Breast epithelium (tissue), 4 donors: Measurements from ENCODE around the gene ASB2. TPM values are rescaled to one million over a fixed set of nuclear protein-coding genes. Genes with fewer than 3 reads are reported as not detected.

Source experiments
- DNase-seq, 2 donors: peaks; one replicate each; pipeline ENCODE4 v3.0.0-alpha.2; 2019; ENCODE audit warnings: low spot score in 2 of 2
- H3K27ac ChIP-seq, 2 donors: fragments of 200-600 bp; sonication (generic) in 1 of 2; one replicate each; pipeline ENCODE4 v1.5.1; 2016 to 2019; ENCODE audit warnings: mild to moderate bottlenecking in 1 of 2
- H3K27me3 ChIP-seq, 2 donors: fragments of 200-600 bp; sonication (generic) in 1 of 2; one replicate each; pipeline versions ENCODE4 v1.5.1 to v1.6.0; 2017 to 2019; ENCODE audit warnings: control low read depth in 1 of 2, mild to moderate bottlenecking in 1 of 2
- H3K36me3 ChIP-seq: fragments of 200-600 bp; one replicate; pipeline ENCODE4 v1.5.1; 2019
- H3K4me1 ChIP-seq, 2 donors: fragments of 200-600 bp; sonication (generic); one replicate each; pipeline ENCODE4 v1.5.1; 2016 to 2019; ENCODE audit warnings: control low read depth in 1 of 2
- H3K4me3 ChIP-seq, 3 donors: fragments of 200-600 bp; sonication (generic); 1 replicate in 2 of 3; 2 replicates in 1 of 3; pipeline ENCODE4 v1.5.1; 2016 to 2019; ENCODE audit warnings: mild to moderate bottlenecking in 3 of 3, moderate library complexity in 2 of 3
- H3K9me3 ChIP-seq, 2 donors: fragments of 200-600 bp; sonication (generic) in 1 of 2; one replicate each; pipeline ENCODE4 v1.5.1; 2016 to 2019; ENCODE audit warnings: control low read depth in 1 of 2
- POLR2A ChIP-seq: fragments of 450-650 bp; IDR thresholded peaks from one replicate; pipeline ENCODE4 v1.6.1; 2016; ENCODE audit warnings: antibody characterized with exemption, mild to moderate bottlenecking, moderate library complexity
- POLR2AphosphoS5 ChIP-seq, 3 donors: sonication (generic); formaldehyde crosslinking; IDR thresholded peaks; one replicate each; pipeline ENCODE4 v1.6.1; 2017; ENCODE audit warnings: antibody characterized with exemption in 3 of 3
- intact Hi-C: fragments of 100-400 bp; cut with DNase I; formaldehyde crosslinking; loops from one replicate; pipeline ENCODE4 v1.15.1; 2023; ENCODE audit warnings: low total_unique reads
- total RNA-seq, 3 donors: library from RNA; depleted of rRNA; stranded (reverse); fragments of >200 nt; gene quantifications; one replicate each; pipeline ENCODE4 v1.1.0, GENCODE V29; 2016
- TF ChIP-seq, protein P1 (sequence below), 3 donors: fragments of 450-650 bp; IDR thresholded peaks; one replicate each; pipeline ENCODE4 v1.5.1; 2016 to 2017; ENCODE audit warnings: antibody characterized with exemption in 3 of 3, mild to moderate bottlenecking in 3 of 3, moderate library complexity in 3 of 3

Gene ASB2
- total RNA-seq, 3 donors from 2014 or later, result 1.3 to 2.0 TPM; not detected in 1

DNA sequence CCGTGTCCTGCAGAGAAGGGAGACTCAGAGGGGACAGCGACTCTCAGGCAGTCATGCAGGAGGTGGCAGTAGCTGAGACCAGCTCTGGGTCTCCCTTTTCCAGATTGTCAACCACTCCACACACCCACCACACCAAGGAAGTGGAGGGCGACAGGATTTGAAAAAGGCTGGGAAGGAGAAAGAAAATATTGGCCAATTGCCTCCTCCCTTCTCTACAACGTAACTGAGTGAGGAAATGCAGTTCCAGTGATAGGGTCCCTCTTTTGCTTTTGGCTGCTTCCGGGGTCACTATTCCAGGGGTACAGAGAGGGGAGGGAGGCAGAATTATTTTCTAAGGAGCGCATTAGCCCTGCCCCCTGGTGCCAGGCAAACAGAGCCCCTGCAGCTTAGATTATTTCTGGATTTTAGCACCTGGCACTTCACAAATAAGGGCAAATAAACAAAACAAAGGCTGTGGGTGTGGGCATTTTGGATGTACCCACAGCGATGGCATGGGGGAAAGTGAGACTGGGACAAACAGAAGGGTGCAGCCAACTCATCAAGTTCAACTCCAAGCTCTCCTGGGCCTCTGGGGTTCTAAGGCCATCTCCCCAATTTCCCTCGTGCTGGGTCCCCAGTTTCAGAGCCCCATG, 20.4 kb downstream of the ASB2 start:
- Histone ChIP-seq H3K27me3 (no peaks in the 10 kb centered on the region), H3K27ac (no peak overlapping the region), H3K4me1 (no peaks in the 10 kb centered on the region), H3K36me3 (no peaks in the 10 kb centered on the region), H3K9me3 (no peaks in the 10 kb centered on the region), H3K4me3 (no peak overlapping the region)
- DNase-seq, result no peak
- intact Hi-C loops, result no loop called here
- TF ChIP-seq, protein P1, sequence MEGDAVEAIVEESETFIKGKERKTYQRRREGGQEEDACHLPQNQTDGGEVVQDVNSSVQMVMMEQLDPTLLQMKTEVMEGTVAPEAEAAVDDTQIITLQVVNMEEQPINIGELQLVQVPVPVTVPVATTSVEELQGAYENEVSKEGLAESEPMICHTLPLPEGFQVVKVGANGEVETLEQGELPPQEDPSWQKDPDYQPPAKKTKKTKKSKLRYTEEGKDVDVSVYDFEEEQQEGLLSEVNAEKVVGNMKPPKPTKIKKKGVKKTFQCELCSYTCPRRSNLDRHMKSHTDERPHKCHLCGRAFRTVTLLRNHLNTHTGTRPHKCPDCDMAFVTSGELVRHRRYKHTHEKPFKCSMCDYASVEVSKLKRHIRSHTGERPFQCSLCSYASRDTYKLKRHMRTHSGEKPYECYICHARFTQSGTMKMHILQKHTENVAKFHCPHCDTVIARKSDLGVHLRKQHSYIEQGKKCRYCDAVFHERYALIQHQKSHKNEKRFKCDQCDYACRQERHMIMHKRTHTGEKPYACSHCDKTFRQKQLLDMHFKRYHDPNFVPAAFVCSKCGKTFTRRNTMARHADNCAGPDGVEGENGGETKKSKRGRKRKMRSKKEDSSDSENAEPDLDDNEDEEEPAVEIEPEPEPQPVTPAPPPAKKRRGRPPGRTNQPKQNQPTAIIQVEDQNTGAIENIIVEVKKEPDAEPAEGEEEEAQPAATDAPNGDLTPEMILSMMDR (IDR thresholded peaks at IDR 0.05), result no peak
- TF ChIP-seq POLR2AphosphoS5 (IDR thresholded peaks at IDR 0.05) (no peak), POLR2A (no peak)

DNA sequence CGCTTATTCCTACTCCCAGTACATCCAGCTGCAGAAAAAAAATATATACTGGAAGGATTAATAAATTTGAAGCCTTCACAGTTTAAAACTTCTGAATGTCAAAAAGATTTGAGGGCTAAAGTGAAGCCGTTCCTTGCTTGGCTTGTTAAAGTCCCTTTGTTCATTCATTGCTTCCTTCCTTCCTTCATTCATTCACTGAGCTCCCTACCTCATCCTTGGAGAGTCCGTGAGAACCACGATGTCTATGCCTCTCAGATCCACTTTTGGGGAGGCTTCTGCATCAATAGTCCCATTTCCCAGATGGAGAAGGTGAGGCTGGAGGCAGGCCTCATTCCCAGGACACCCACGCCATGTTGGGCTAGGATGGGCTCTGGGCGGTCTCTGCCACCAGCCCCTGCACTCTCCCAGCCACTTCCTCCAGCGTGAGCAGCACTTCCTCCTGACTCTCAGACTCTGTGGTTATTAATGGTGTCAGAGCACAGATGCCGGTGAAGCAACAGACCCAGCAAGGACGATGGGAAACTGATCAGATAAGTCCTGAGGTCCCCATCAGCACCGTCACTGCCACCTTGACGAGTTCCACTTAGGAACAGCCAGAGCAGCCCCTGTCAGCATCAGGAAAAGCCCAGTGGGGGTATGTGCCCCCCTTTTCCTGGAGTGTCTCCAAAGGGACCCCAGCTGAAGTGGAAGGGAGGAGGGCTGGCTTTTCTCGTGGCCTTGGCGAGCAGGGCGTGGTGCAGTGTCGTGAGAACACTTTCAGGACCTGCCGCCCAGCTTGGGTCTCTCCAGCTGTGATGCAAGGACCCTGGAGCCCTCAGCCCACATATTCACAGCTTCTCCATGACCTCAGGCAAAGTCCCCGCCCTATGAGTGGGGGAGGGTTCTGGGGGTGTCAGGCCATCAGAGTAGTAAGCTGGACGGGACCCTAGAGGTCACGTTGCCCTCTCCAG, 21.2 kb downstream of the ASB2 start:
- Histone ChIP-seq H3K4me3 (no peak overlapping the region), H3K9me3 (no peaks in the 10 kb centered on the region), H3K27me3 (no peaks in the 10 kb centered on the region), H3K27ac (no peak overlapping the region), H3K36me3 (no peaks in the 10 kb centered on the region), H3K4me1 (no peaks in the 10 kb centered on the region)
- DNase-seq, result no peak
- TF ChIP-seq POLR2AphosphoS5 (IDR thresholded peaks at IDR 0.05) (no peak), POLR2A (no peak)
- TF ChIP-seq, protein P1 (IDR thresholded peaks at IDR 0.05), result no peak
- intact Hi-C loops, result no loop called here

DNA sequence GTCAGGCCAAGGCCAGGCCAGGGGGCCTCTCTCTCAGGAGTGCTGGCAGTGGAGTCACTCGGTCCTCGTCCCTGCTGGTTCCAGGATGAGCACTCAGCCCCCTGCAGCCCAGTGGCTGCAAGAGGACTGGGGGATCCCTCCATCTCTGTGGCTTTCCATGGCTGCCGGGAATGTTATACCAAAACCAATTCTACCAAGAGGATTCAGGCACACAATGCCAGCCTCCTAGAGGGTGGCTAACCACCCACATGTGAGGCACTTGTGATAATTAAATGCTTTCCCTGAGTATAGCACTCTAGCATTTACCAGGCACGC, 21.9 kb downstream of the ASB2 start:
- no peak for DNase-seq
- Histone ChIP-seq H3K4me3 (no peak overlapping the region), H3K9me3 (no peaks in the 10 kb centered on the region), H3K4me1 (no peaks in the 10 kb centered on the region), H3K36me3 (no peaks in the 10 kb centered on the region), H3K27me3 (no peaks in the 10 kb centered on the region), H3K27ac (no peak overlapping the region)
- TF ChIP-seq, protein P1 (IDR thresholded peaks at IDR 0.05), result no peak
- TF ChIP-seq POLR2A, result no peak
- TF ChIP-seq POLR2AphosphoS5 (IDR thresholded peaks at IDR 0.05), result no peak
- intact Hi-C loops, result no loop called here

DNA sequence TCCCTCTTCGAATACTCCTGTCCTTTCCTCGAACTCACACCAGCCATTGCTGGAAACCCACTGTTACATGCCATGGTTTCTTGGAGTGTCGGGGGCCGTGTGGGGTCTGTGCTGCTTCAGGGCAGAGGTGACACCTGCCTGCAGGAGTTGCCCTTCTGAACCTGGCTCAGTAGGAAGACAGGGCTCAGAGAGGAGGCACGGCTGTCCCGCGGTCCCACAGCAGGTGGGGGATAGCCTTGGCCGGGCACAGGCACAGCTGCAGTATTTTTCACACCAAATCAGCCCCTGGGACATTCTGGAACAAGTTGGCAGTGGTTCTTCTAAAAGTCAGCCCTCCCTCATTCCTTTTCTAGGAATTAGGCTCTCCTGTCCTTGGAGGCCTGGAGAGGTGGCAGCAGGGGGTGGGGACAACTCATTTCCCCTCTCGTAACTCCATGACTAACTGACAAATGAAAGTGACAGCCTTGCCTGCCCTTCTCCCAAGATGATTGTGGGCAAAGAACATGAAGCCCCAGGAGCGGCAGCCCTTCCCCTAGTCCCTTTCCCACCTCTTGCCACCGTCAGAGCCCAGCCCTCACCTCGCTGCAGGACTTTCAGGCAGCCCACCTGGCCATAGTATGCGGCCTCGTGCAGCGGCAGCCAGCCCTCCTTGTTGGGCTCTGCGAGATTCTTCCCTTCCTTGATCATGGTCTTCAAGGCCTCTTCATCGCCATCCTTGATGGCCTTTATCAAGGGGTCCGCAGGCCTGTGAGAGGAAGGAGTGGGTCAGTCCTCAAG, 22.4 kb downstream of the ASB2 start:
- intact Hi-C loops, result no loop called here
- no peak overlapping the region for H3K27ac ChIP-seq
- no peak overlapping the region for H3K4me3 ChIP-seq
- no peaks in the 10 kb centered on the region for H3K9me3 ChIP-seq
- H3K27me3 ChIP-seq, result no peaks in the 10 kb centered on the region
- H3K4me1 ChIP-seq, result no peaks in the 10 kb centered on the region
- no peak for TF ChIP-seq POLR2AphosphoS5 (IDR thresholded peaks at IDR 0.05)
- no peak for TF ChIP-seq POLR2A
- TF ChIP-seq, protein P1 (IDR thresholded peaks at IDR 0.05), result no peak
- no peak for DNase-seq
- no peaks in the 10 kb centered on the region for H3K36me3 ChIP-seq

DNA sequence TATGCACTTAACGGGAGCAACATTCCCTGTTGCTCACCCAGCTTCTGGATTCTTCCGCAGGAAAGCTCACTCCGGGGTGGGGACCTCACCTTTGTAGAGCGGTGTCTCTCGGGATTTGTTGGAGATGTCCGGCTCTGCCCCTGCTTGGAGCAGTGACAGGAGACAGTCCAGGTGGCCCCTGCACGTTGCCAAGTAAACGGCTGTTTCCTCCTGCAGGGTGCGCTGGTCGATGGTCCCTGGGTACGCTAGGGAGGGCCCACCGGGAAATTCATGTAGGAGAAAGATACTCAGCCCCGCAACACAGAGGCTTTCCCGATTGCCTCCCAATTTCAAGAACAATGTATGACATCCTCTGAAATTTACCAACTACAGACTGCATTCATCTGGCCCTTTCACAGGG, 23.1 kb downstream of the ASB2 start:
- no peak for DNase-seq
- TF ChIP-seq POLR2AphosphoS5 (IDR thresholded peaks at IDR 0.05) (no peak), POLR2A (no peak)
- TF ChIP-seq, protein P1 (IDR thresholded peaks at IDR 0.05), result no peak
- H3K27me3 ChIP-seq, result no peaks in the 10 kb centered on the region
- H3K4me3 ChIP-seq, result no peak overlapping the region
- H3K27ac ChIP-seq, result no peak overlapping the region
- H3K9me3 ChIP-seq, result no peaks in the 10 kb centered on the region
- intact Hi-C loops, result no loop called here
- H3K4me1 ChIP-seq, result no peaks in the 10 kb centered on the region
- no peaks in the 10 kb centered on the region for H3K36me3 ChIP-seq
